ENCODE results near the gene TRIM17.

TRIM17 gene

GRCh38 chr1:228416217-228416933 is at the start of gene TRIM17:
Gene TRIM17 (minus strand): TSS chr1:228416861. CDS start chr1:228415072, 1,789 bp downstream.
- Histone ChIP-seq H3F3A (ENCODE audit: insufficient read depth, low read length) (no peaks in the 10 kb centered on the region), H3K27me3 (ENCODE audit: insufficient read depth, low read length) (no peaks in the 10 kb centered on the region), H3K4me1 (ENCODE audit: insufficient read depth, low read length, severe bottlenecking) (no peaks in the 10 kb centered on the region), H3K4me3 (ENCODE audit: low read depth, low read length, poor library complexity, severe bottlenecking) (no peak within 1 kb of the TSS), H3K4me2 (ENCODE audit: low read length) (no peak within 1 kb of the TSS), H3K27ac (ENCODE audit: low read depth, low read length, poor library complexity, severe bottlenecking) (no peak within 1 kb of the TSS), H3K9ac (ENCODE audit: low read length) (no peak within 1 kb of the TSS), H3K9me2 (ENCODE audit: low read depth, low read length) (no peaks in the 10 kb centered on the region), H2AFZ (ENCODE audit: low read length) (no peak within 1 kb of the TSS), H4K20me1 (ENCODE audit: insufficient read depth, low read length) (no peaks in the 10 kb centered on the region), H3K9me3 (ENCODE audit: low read length) (no peaks in the 10 kb centered on the region), H3K79me2 (ENCODE audit: insufficient read depth, low read length) (no peaks in the 10 kb centered on the region), H3K36me3 (ENCODE audit: insufficient read depth, low read length) (no peaks in the 10 kb centered on the region)
- TF ChIP-seq EZH2 (IDR thresholded peaks at IDR 0.05; ENCODE audit: borderline replicate concordance, low read length) (no peak), CTCF (IDR thresholded peaks at IDR 0.05; ENCODE audit: low read length) (no peak)

GRCh38 chr1:228465571-228466146 is 49.0 kb upstream of the TRIM17 start:
- TF ChIP-seq EZH2 (IDR thresholded peaks at IDR 0.05; ENCODE audit: borderline replicate concordance, low read length) (no peak), CTCF (IDR thresholded peaks at IDR 0.05; ENCODE audit: low read length) (no peak)
- no peaks in the 10 kb centered on the region for H3K27me3 ChIP-seq (ENCODE audit: insufficient read depth, low read length)
- no peak overlapping the region for H3K4me2 ChIP-seq (ENCODE audit: low read length)
- H3K9ac ChIP-seq (ENCODE audit: low read length): no peak overlapping the region
- no peak overlapping the region for H2AFZ ChIP-seq (ENCODE audit: low read length)
- H3K4me1 ChIP-seq (ENCODE audit: insufficient read depth, low read length, severe bottlenecking): no peaks in the 10 kb centered on the region
- H3K79me2 ChIP-seq (ENCODE audit: insufficient read depth, low read length): no peaks in the 10 kb centered on the region
- no peak overlapping the region for H3K27ac ChIP-seq (ENCODE audit: low read depth, low read length, poor library complexity, severe bottlenecking)
- no peaks in the 10 kb centered on the region for H4K20me1 ChIP-seq (ENCODE audit: insufficient read depth, low read length)
- no peak overlapping the region for H3K4me3 ChIP-seq (ENCODE audit: low read depth, low read length, poor library complexity, severe bottlenecking)
- no peaks in the 10 kb centered on the region for H3K36me3 ChIP-seq (ENCODE audit: insufficient read depth, low read length)
- H3K9me3 ChIP-seq (ENCODE audit: low read length): no peaks in the 10 kb centered on the region
- H3F3A ChIP-seq (ENCODE audit: insufficient read depth, low read length): no peaks in the 10 kb centered on the region
- no peaks in the 10 kb centered on the region for H3K9me2 ChIP-seq (ENCODE audit: low read depth, low read length)

GRCh38 chr1:228465141-228465540 is 48.5 kb upstream of the TRIM17 start:
- Histone ChIP-seq H2AFZ (ENCODE audit: low read length) (no peak overlapping the region), H3K36me3 (ENCODE audit: insufficient read depth, low read length) (no peaks in the 10 kb centered on the region), H3K4me2 (ENCODE audit: low read length) (no peak overlapping the region), H4K20me1 (ENCODE audit: insufficient read depth, low read length) (no peaks in the 10 kb centered on the region), H3K27me3 (ENCODE audit: insufficient read depth, low read length) (no peaks in the 10 kb centered on the region), H3K4me1 (ENCODE audit: insufficient read depth, low read length, severe bottlenecking) (no peaks in the 10 kb centered on the region), H3K9me3 (ENCODE audit: low read length) (no peaks in the 10 kb centered on the region), H3K4me3 (ENCODE audit: low read depth, low read length, poor library complexity, severe bottlenecking) (no peak overlapping the region), H3K9ac (ENCODE audit: low read length) (no peak overlapping the region), H3K9me2 (ENCODE audit: low read depth, low read length) (no peaks in the 10 kb centered on the region), H3K27ac (ENCODE audit: low read depth, low read length, poor library complexity, severe bottlenecking) (no peak overlapping the region), H3K79me2 (ENCODE audit: insufficient read depth, low read length) (no peaks in the 10 kb centered on the region), H3F3A (ENCODE audit: insufficient read depth, low read length) (no peaks in the 10 kb centered on the region)
- TF ChIP-seq EZH2 (IDR thresholded peaks at IDR 0.05; ENCODE audit: borderline replicate concordance, low read length) (no peak), CTCF (IDR thresholded peaks at IDR 0.05; ENCODE audit: low read length) (no peak)
